Esophagus squamous epithelium (tissue), 4 donors: ENCODE results near the gene CCND1.

ENCODE experiments used
- POLR2A ChIP-seq, 4 donors: fragments of 450-650 bp; IDR thresholded peaks; one replicate each; pipeline ENCODE4 v1.6.1; 2017; ENCODE audit warnings: antibody characterized with exemption in 4 of 4, mild to moderate bottlenecking in 4 of 4, moderate library complexity in 3 of 4
- TF ChIP-seq, protein P1 (sequence below), 6 experiments: fragments of 450-650 bp in 4 of 6; fragments of 200-600 bp in 2 of 6; sonication (generic) in 2 of 6; IDR thresholded peaks; one replicate each; pipeline ENCODE4 v1.5.1; 2016 to 2019; ENCODE audit warnings: antibody characterized with exemption in 6 of 6, mild to moderate bottlenecking in 4 of 6, moderate library complexity in 4 of 6

DNA sequence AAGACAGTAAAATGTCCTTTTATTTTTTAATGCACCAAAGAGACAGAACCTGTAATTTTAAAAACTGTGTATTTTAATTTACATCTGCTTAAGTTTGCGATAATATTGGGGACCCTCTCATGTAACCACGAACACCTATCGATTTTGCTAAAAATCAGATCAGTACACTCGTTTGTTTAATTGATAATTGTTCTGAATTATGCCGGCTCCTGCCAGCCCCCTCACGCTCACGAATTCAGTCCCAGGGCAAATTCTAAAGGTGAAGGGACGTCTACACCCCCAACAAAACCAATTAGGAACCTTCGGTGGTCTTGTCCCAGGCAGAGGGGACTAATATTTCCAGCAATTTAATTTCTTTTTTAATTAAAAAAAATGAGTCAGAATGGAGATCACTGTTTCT, 1.1 kb upstream of the CCND1 start:
- TF ChIP-seq POLR2A (IDR thresholded peaks at IDR 0.05): no peak
- TF ChIP-seq, protein P1, sequence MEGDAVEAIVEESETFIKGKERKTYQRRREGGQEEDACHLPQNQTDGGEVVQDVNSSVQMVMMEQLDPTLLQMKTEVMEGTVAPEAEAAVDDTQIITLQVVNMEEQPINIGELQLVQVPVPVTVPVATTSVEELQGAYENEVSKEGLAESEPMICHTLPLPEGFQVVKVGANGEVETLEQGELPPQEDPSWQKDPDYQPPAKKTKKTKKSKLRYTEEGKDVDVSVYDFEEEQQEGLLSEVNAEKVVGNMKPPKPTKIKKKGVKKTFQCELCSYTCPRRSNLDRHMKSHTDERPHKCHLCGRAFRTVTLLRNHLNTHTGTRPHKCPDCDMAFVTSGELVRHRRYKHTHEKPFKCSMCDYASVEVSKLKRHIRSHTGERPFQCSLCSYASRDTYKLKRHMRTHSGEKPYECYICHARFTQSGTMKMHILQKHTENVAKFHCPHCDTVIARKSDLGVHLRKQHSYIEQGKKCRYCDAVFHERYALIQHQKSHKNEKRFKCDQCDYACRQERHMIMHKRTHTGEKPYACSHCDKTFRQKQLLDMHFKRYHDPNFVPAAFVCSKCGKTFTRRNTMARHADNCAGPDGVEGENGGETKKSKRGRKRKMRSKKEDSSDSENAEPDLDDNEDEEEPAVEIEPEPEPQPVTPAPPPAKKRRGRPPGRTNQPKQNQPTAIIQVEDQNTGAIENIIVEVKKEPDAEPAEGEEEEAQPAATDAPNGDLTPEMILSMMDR (IDR thresholded peaks at IDR 0.05): no peak
